Measurements from ENCODE around the gene RAB25. TPM values are rescaled to one million over a fixed set of nuclear protein-coding genes. Genes with fewer than 3 reads are reported as not detected.
"Not testable (repeated sequence)": the region's sequence is repeated elsewhere in the genome, so short reads cannot be mapped to it uniquely, and the experiment has no call there.

The RAB25 gene
- total and polyA plus RNA-seq, 4 donors, result 0.39 to 1.2 (median 1.1) TPM; not detected in 1

- H3K4me3 ChIP-seq (ENCODE audit: low read depth, low read length), result no peak overlapping the region
- no peaks in the 10 kb centered on the region for H3K27me3 ChIP-seq (ENCODE audit: control insufficient read depth, insufficient read depth, low read length)
- no peak overlapping the region for H3K27ac ChIP-seq (ENCODE audit: low read depth, low read length)
- no peaks in the 10 kb centered on the region for H3K36me3 ChIP-seq (ENCODE audit: control insufficient read depth, insufficient read depth, low read length)
- DNase-seq (ENCODE audit: low read depth in 4 of 6, low spot score in 6 of 6), result no peak
- H3K9me3 ChIP-seq (ENCODE audit: control insufficient read depth, insufficient read depth, low read length), result no peaks in the 10 kb centered on the region
- H3K4me1 ChIP-seq (ENCODE audit: control insufficient read depth, insufficient read depth, low read length), result peaks cover 16% of the 10 kb centered on the region
- WGBS (ENCODE audit: insufficient coverage), result 77% methylated on average over 1 of the region's 2 CpGs
Observed at GRCh38 chr1:156067262-156067661, 6.3 kb downstream of the RAB25 start.

GRCh38 chr1:156069490-156070455 lies 8.8 kb downstream of the RAB25 start:
- H3K27ac ChIP-seq (ENCODE audit: low read depth, low read length), result no peak overlapping the region
- no peaks in the 10 kb centered on the region for H3K9me3 ChIP-seq (ENCODE audit: control insufficient read depth, insufficient read depth, low read length)
- no peaks in the 10 kb centered on the region for H3K27me3 ChIP-seq (ENCODE audit: control insufficient read depth, insufficient read depth, low read length)
- DNase-seq (ENCODE audit: low read depth in 4 of 6, low spot score in 6 of 6), result no peak
- H3K4me1 ChIP-seq (ENCODE audit: control insufficient read depth, insufficient read depth, low read length), result peaks cover 27% of the 10 kb centered on the region
- peaks cover 16% of the 10 kb centered on the region for H3K36me3 ChIP-seq (ENCODE audit: control insufficient read depth, insufficient read depth, low read length)
- no peak overlapping the region for H3K4me3 ChIP-seq (ENCODE audit: low read depth, low read length)
- 81% methylated on average over 3 of the region's 3 CpGs for WGBS (ENCODE audit: insufficient coverage)

- Histone ChIP-seq H3K27ac (ENCODE audit: low read depth, low read length) (no peak overlapping the region), H3K4me1 (ENCODE audit: control insufficient read depth, insufficient read depth, low read length) (peaks cover 35% of the 10 kb centered on the region), H3K27me3 (ENCODE audit: control insufficient read depth, insufficient read depth, low read length) (no peaks in the 10 kb centered on the region), H3K9me3 (ENCODE audit: control insufficient read depth, insufficient read depth, low read length) (no peaks in the 10 kb centered on the region), H3K36me3 (ENCODE audit: control insufficient read depth, insufficient read depth, low read length) (peaks cover 24% of the 10 kb centered on the region), H3K4me3 (ENCODE audit: low read depth, low read length) (no peak overlapping the region)
- 27% methylated on average over 4 of the region's 4 CpGs for WGBS (ENCODE audit: insufficient coverage)
- DNase-seq (ENCODE audit: low read depth in 4 of 6, low spot score in 6 of 6), result peak in 2 of 6 donors; percentile 72 to 81
Observed at GRCh38 chr1:156070548-156070947, 9.6 kb downstream of the RAB25 start.

- DNase-seq (ENCODE audit: low read depth in 4 of 6, low spot score in 6 of 6); H3K4me3 ChIP-seq (ENCODE audit: low read depth, low read length); H3K9me3 ChIP-seq (ENCODE audit: control insufficient read depth, insufficient read depth, low read length); H3K27ac ChIP-seq (ENCODE audit: low read depth, low read length); H3K27me3 ChIP-seq (ENCODE audit: control insufficient read depth, insufficient read depth, low read length): not testable (repeated sequence)
- Histone ChIP-seq H3K4me1 (ENCODE audit: control insufficient read depth, insufficient read depth, low read length) (peaks cover 32% of the 10 kb centered on the region), H3K36me3 (ENCODE audit: control insufficient read depth, insufficient read depth, low read length) (peaks cover 32% of the 10 kb centered on the region)
- WGBS (ENCODE audit: insufficient coverage), result 95% methylated on average over 3 of the region's 7 CpGs
Observed at GRCh38 chr1:156071332-156071816, 10.4 kb downstream of the RAB25 start.

GRCh38 chr1:156072251-156072650 lies 11.3 kb downstream of the RAB25 start:
- H3K36me3 ChIP-seq (ENCODE audit: control insufficient read depth, insufficient read depth, low read length), result peaks cover 41% of the 10 kb centered on the region
- WGBS (ENCODE audit: insufficient coverage), result 64% methylated on average over 3 of the region's 6 CpGs
- peaks cover 40% of the 10 kb centered on the region for H3K4me1 ChIP-seq (ENCODE audit: control insufficient read depth, insufficient read depth, low read length)
- H3K27ac ChIP-seq (ENCODE audit: low read depth, low read length), result no peak overlapping the region
- H3K9me3 ChIP-seq (ENCODE audit: control insufficient read depth, insufficient read depth, low read length), result no peaks in the 10 kb centered on the region
- H3K4me3 ChIP-seq (ENCODE audit: low read depth, low read length), result no peak overlapping the region
- H3K27me3 ChIP-seq (ENCODE audit: control insufficient read depth, insufficient read depth, low read length), result no peaks in the 10 kb centered on the region
- DNase-seq (ENCODE audit: low read depth in 4 of 6, low spot score in 6 of 6), result no peak

GRCh38 chr1:156073110-156073687 lies 12.2 kb downstream of the RAB25 start:
- DNase-seq (ENCODE audit: low read depth in 4 of 6, low spot score in 6 of 6), result no peak
- Histone ChIP-seq H3K4me1 (ENCODE audit: control insufficient read depth, insufficient read depth, low read length) (peaks cover 43% of the 10 kb centered on the region), H3K4me3 (ENCODE audit: low read depth, low read length) (no peak overlapping the region), H3K27ac (ENCODE audit: low read depth, low read length) (no peak overlapping the region), H3K9me3 (ENCODE audit: control insufficient read depth, insufficient read depth, low read length) (no peaks in the 10 kb centered on the region), H3K36me3 (ENCODE audit: control insufficient read depth, insufficient read depth, low read length) (peaks cover 44% of the 10 kb centered on the region), H3K27me3 (ENCODE audit: control insufficient read depth, insufficient read depth, low read length) (no peaks in the 10 kb centered on the region)
- 29% methylated on average over 1 of the region's 1 CpG for WGBS (ENCODE audit: insufficient coverage)

GRCh38 chr1:156073740-156074139 lies 12.8 kb downstream of the RAB25 start:
- WGBS (ENCODE audit: insufficient coverage), result no CpG with 5 or more reads among the region's 5 CpGs
- Histone ChIP-seq H3K4me3 (ENCODE audit: low read depth, low read length) (no peak overlapping the region), H3K27ac (ENCODE audit: low read depth, low read length) (no peak overlapping the region), H3K4me1 (ENCODE audit: control insufficient read depth, insufficient read depth, low read length) (peaks cover 43% of the 10 kb centered on the region), H3K27me3 (ENCODE audit: control insufficient read depth, insufficient read depth, low read length) (no peaks in the 10 kb centered on the region), H3K9me3 (ENCODE audit: control insufficient read depth, insufficient read depth, low read length) (no peaks in the 10 kb centered on the region), H3K36me3 (ENCODE audit: control insufficient read depth, insufficient read depth, low read length) (peaks cover 44% of the 10 kb centered on the region)
- peak in 2 of 6 donors; percentile 60 to 69 for DNase-seq (ENCODE audit: low read depth in 4 of 6, low spot score in 6 of 6)

- WGBS (ENCODE audit: insufficient coverage), result no CpG with 5 or more reads among the region's 8 CpGs
- Histone ChIP-seq H3K9me3 (ENCODE audit: control insufficient read depth, insufficient read depth, low read length) (no peaks in the 10 kb centered on the region), H3K27ac (ENCODE audit: low read depth, low read length) (no peak overlapping the region), H3K4me3 (ENCODE audit: low read depth, low read length) (no peak overlapping the region), H3K36me3 (ENCODE audit: control insufficient read depth, insufficient read depth, low read length) (peaks cover 44% of the 10 kb centered on the region), H3K4me1 (ENCODE audit: control insufficient read depth, insufficient read depth, low read length) (peaks cover 49% of the 10 kb centered on the region), H3K27me3 (ENCODE audit: control insufficient read depth, insufficient read depth, low read length) (no peaks in the 10 kb centered on the region)
- peak in 1 of 6 donors; percentile 26 for DNase-seq (ENCODE audit: low read depth in 4 of 6, low spot score in 6 of 6)
Observed at GRCh38 chr1:156074661-156075060, 13.7 kb downstream of the RAB25 start.

- Histone ChIP-seq H3K36me3 (ENCODE audit: control insufficient read depth, insufficient read depth, low read length) (peaks cover 44% of the 10 kb centered on the region), H3K4me3 (ENCODE audit: low read depth, low read length) (no peak overlapping the region), H3K27ac (ENCODE audit: low read depth, low read length) (no peak overlapping the region), H3K9me3 (ENCODE audit: control insufficient read depth, insufficient read depth, low read length) (no peaks in the 10 kb centered on the region), H3K4me1 (ENCODE audit: control insufficient read depth, insufficient read depth, low read length) (peaks cover 50% of the 10 kb centered on the region), H3K27me3 (ENCODE audit: control insufficient read depth, insufficient read depth, low read length) (no peaks in the 10 kb centered on the region)
- WGBS (ENCODE audit: insufficient coverage), result no CpG with 5 or more reads among the region's 3 CpGs
- peak in 1 of 6 donors; percentile 47 for DNase-seq (ENCODE audit: low read depth in 4 of 6, low spot score in 6 of 6)
Observed at GRCh38 chr1:156075162-156075561, 14.2 kb downstream of the RAB25 start.

Data from spinal cord (tissue), 10 donors.